Measurements from ENCODE around the gene RETNLB. TPM values are rescaled to one million over a fixed set of nuclear protein-coding genes. Genes with fewer than 3 reads are reported as not detected.

RETNLB gene
- total RNA-seq, 4 donors from 2014 or later, result not detected

DNA sequence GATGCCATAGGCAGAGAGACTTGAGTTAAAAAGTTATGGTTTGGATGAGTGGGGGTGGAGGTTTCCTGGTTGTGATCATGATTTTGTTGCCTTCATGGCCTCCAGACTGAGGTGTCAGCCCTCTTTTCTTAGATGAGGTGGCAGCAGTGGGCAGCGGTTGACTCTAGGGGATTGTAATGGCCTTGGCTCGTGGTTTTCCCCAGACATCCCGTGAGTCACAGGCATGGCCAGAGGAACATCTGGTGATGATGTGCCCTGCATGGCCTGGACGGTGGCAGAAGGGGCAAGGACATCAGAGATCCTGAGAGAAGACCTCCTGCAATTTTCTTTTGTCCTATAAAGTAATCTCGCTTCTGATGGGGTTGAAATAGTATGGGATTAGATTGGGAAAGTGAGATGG, 12.4 kb downstream of the RETNLB start:
- no peak for DNase-seq
- WGBS, 2 donors, result 57 to 76% methylated on average over 2 to 5 of the region's 5 CpGs
- no peaks in the 10 kb centered on the region for H3K9me3 ChIP-seq
- H3K27ac ChIP-seq, result no peak overlapping the region
- no peaks in the 10 kb centered on the region for H3K27me3 ChIP-seq
- TF ChIP-seq, protein P1, sequence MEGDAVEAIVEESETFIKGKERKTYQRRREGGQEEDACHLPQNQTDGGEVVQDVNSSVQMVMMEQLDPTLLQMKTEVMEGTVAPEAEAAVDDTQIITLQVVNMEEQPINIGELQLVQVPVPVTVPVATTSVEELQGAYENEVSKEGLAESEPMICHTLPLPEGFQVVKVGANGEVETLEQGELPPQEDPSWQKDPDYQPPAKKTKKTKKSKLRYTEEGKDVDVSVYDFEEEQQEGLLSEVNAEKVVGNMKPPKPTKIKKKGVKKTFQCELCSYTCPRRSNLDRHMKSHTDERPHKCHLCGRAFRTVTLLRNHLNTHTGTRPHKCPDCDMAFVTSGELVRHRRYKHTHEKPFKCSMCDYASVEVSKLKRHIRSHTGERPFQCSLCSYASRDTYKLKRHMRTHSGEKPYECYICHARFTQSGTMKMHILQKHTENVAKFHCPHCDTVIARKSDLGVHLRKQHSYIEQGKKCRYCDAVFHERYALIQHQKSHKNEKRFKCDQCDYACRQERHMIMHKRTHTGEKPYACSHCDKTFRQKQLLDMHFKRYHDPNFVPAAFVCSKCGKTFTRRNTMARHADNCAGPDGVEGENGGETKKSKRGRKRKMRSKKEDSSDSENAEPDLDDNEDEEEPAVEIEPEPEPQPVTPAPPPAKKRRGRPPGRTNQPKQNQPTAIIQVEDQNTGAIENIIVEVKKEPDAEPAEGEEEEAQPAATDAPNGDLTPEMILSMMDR (IDR thresholded peaks at IDR 0.05), result no peak
- TF ChIP-seq POLR2A (IDR thresholded peaks at IDR 0.05), result no peak
- H3K36me3 ChIP-seq, result no peaks in the 10 kb centered on the region
- intact Hi-C loops (cut with DNase I), result no loop called here
- H3K4me3 ChIP-seq, result no peak overlapping the region
- no peaks in the 10 kb centered on the region for H3K4me1 ChIP-seq

DNA sequence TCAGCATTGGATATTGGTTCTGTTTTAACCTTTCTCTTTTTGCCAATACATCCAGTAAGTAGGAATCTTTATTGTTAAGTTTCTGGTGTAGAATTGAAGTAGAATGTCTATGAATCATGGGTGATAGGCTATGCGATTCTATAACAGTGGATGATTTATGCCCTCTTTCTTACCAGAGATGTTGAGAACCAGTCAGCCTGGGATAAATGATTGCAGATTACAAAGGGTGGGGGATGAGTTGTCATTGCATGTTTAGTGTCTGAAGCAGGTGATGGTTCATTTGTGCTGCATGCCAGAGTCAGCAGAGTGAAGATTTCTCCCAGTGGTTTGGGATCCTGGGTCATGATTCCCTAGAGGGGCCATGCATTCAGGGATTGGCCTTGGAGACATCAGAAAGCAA, 14.3 kb downstream of the RETNLB start:
- H3K4me1 ChIP-seq, result no peaks in the 10 kb centered on the region
- H3K4me3 ChIP-seq, result no peak overlapping the region
- intact Hi-C loops (cut with DNase I), result no loop called here
- H3K36me3 ChIP-seq, result no peaks in the 10 kb centered on the region
- no peak for DNase-seq
- no peak overlapping the region for H3K27ac ChIP-seq
- TF ChIP-seq, protein P1 (IDR thresholded peaks at IDR 0.05), result no peak
- TF ChIP-seq POLR2A (IDR thresholded peaks at IDR 0.05), result no peak
- no peaks in the 10 kb centered on the region for H3K27me3 ChIP-seq
- H3K9me3 ChIP-seq, result no peaks in the 10 kb centered on the region
- WGBS, 2 donors, result 68 to 75% methylated on average over 1 of the region's 1 CpG

DNA sequence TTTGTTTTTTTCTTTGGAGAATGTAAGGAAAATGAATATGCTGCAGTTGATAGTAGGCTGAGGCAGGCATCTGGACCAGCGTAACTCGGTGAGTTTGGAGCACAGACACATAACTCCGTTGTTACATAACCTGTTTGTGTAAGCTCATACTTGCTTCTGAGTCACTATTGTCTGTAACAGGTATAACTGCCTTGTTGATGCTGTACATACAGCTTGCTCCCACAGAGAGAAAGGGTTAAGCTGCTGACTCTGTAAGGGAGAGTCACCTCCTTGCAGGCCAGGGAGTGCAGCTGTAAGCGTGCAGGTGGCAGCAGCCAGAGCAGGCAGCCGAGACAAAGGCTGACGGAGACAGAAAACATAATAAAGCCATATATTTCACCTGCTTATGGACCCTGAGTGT, 20.4 kb downstream of the RETNLB start:
- WGBS, 2 donors, result 59 to 83% methylated on average over 6 of the region's 6 CpGs
- Histone ChIP-seq H3K4me3 (no peak overlapping the region), H3K4me1 (no peaks in the 10 kb centered on the region), H3K36me3 (no peaks in the 10 kb centered on the region), H3K9me3 (no peaks in the 10 kb centered on the region), H3K27ac (no peak overlapping the region), H3K27me3 (no peaks in the 10 kb centered on the region)
- TF ChIP-seq POLR2A (IDR thresholded peaks at IDR 0.05), result no peak
- TF ChIP-seq, protein P1 (IDR thresholded peaks at IDR 0.05), result no peak
- intact Hi-C loops (cut with DNase I), result no loop called here
- DNase-seq, result no peak

DNA sequence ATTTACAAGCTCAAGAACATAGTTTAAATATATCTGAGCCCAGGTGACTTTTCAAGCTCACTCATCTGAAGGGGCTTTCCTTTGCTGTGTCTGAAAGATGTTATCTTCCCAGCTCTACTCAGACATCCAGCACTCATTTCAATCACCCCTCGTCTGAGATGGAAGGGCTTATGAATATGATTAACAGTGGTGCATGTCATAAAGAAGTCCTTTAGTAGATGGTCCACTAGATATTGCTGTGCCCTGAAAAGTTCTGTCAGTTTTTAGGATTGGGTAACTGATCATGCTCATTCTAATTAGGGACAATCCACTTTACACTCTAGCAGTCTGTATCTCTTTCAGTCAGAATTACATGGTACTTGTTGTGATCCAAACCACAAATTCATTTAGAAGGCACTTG, 28.3 kb downstream of the RETNLB start:
- WGBS, 2 donors, result 40 to 44% methylated on average over 1 of the region's 1 CpG
- DNase-seq, result no peak
- H3K9me3 ChIP-seq, result no peaks in the 10 kb centered on the region

DNA sequence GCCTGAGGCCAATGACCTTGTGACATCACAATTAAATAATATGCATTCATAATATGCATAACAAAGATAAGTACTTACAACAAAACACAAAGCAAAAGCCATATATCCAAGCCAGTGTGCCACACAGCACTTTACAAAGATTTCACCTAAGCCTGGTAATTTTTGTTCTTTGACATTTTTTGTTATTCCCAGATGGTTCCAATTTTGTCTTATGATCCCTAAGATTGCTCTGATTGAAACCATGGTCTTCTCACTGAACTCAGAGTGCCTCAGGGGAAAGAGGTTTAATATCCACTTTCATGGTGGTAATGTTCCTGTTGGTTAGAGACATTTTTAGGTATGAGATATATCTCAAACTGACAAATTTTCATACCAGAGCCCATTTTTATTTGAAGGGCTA, 29.1 kb downstream of the RETNLB start:
- Histone ChIP-seq H3K27ac (no peak overlapping the region), H3K36me3 (no peaks in the 10 kb centered on the region), H3K9me3 (no peaks in the 10 kb centered on the region), H3K4me1 (no peaks in the 10 kb centered on the region), H3K4me3 (no peak overlapping the region), H3K27me3 (no peaks in the 10 kb centered on the region)
- DNase-seq, result no peak
- TF ChIP-seq POLR2A (IDR thresholded peaks at IDR 0.05), result no peak
- TF ChIP-seq, protein P1 (IDR thresholded peaks at IDR 0.05), result no peak
- intact Hi-C loops (cut with DNase I), result no loop called here

More for the DNA sequence above, 28.3 kb downstream of the RETNLB start:
- Histone ChIP-seq H3K27ac (no peak overlapping the region), H3K4me3 (no peak overlapping the region), H3K36me3 (no peaks in the 10 kb centered on the region), H3K4me1 (no peaks in the 10 kb centered on the region), H3K27me3 (no peaks in the 10 kb centered on the region)
- TF ChIP-seq POLR2A (IDR thresholded peaks at IDR 0.05), result no peak
- TF ChIP-seq, protein P1 (IDR thresholded peaks at IDR 0.05), result no peak
- intact Hi-C loops (cut with DNase I), result no loop called here
